GM18870 (cell line): ENCODE data around the gene DDX3X.
"Not testable (repeated sequence)": the region's sequence is repeated elsewhere in the genome, so short reads cannot be mapped to it uniquely, and the experiment has no call there.

Source experiments
- ATAC-seq: cut with Tn5 transposase; IDR thresholded peaks from one replicate; pipeline ENCODE4 v1.9.1; 2021; ENCODE audit warnings: moderate library complexity; ENCODE audit not compliant: unreplicated experiment

DDX3X gene

GRCh38 chrX:41411222-41411621 is 77.3 kb downstream of the DDX3X start:
- not testable (repeated sequence) for ATAC-seq

GRCh38 chrX:41412261-41413081 is 78.5 kb downstream of the DDX3X start:
- ATAC-seq, result no peak
